CD1c-positive myeloid dendritic cell (primary cell): ENCODE measurements around the gene ADGRG7.

Experiments used
- DNase-seq: peaks from one replicate; pipeline ENCODE4 v3.0.0-alpha.2; 2016; ENCODE audit errors: extremely low spot score

ADGRG7 gene

DNA sequence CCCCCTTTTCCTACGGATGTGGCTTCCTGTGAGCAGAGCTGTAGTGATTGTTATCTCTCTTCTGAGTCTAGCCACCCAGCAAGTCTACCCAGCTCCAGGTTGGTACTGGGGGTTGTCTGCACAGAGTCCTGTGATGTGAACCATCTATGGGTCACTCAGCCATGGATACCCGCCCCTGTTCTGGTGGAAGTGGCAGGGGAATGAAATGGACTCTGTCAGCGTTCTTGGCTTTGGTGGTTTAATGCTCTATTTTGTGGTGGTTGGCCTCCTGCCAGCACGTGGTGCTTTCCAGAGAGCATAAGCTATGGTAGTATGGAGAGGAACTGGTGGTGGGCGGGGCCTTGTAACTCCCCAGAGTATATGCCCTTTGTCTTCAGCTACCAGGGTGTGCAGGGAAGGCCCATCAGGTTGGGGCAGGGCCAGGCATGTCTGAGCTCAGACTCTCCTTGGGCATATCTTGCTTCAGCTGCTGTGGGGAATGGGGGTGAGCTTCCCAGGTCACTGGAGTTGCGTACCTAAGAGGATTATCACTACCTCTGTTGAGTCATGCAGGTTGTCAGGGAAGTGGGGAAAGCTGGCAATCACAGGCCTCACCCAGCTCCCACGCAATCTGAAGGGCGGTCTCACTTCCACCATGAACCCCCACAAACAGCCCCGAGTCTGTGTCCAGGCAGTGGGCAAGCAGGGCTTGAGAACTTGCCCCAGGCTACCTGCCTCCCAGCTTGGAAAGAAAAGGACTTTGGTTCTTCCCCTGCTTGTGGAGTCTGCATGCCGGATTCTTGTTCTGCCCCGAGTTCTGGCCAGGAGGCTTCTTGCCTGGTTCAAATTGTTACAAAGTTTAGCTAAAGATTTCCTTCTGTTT, 9.0 kb upstream of the ADGRG7 start:
- no peak for DNase-seq

DNA sequence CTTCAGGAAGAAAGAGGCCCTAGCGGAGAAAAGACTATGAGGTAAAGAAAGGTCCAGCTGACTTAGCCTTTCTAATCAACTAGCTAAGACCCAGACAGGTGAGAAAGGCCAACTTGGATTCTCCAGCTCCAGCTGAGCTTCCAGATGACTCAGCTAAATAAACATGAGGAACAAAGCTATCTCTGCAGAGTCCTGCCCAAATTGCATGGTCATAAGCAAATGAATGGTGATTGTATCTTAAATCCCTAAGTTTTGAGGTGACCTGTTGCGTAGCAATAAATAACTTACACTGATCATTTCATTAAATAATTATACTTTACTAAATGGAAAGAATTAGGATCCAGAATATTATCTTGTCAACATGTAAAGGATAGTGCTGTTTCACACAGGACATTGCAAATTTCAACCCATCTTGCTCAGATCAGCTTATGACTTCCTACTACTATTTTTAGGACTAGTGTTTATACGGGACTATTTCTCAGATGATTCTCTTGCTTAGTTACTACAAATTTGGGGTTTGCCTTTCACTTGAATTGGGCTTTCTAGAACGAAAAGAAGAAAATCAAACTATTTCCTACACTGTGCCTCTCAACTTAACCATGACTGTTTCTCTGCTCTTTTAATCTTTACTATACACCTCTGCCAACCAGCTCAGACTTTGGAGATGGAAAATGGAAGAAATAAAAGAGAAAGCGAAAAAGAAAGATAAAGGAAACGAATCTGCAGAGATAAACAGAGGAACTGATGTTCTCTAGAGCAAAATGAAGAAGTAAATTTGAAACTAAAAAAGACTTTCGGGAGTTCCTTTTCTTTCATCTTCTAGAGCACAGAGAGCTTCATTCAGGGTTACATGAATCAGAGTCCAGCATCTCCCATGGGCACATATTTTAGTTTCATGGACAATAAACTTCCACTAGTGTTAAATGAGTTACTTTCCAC, 6.6 kb upstream of the ADGRG7 start:
- peak; percentile 18 for DNase-seq

DNA sequence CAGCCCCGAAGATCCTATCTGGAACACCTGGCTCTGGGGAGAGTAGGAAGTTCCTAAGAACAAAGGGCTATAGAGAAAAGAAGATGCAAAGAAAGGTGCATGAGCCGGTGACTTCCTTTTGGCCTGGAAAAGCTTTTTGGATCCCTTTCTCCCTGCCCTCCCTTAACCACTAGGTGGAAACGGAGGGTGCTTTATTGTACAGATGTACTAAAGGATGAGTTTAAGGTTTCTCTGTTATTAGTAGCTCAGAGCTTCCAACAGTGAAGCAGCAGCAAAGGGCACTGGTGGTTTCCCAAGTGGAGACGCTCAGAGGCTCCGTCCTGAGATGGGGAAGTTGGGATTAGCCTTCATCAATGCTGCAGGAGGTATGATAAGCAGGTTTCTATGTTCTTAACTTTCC, 5.9 kb upstream of the ADGRG7 start:
- DNase-seq, result peak; percentile 10

DNA sequence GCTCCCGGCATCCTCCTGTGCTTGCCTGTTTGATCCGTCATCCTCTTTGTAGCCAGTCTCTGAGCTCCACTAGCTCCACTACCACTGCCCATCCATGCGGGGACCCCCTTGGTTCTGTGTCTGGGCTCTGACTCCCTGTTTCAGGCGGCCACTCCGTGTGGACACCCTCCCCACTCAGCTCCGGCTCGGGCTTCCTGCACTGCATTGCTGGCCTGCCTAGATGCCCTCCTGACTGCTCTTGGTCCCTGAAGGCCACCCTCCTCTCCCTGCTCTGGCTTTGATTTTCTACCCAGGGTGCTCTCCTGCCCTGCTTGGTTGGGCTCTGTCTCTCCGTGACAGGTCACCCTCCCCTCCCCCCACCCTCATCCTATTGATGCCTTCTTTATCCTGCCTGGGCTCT, 4.0 kb upstream of the ADGRG7 start:
- no peak for DNase-seq

DNA sequence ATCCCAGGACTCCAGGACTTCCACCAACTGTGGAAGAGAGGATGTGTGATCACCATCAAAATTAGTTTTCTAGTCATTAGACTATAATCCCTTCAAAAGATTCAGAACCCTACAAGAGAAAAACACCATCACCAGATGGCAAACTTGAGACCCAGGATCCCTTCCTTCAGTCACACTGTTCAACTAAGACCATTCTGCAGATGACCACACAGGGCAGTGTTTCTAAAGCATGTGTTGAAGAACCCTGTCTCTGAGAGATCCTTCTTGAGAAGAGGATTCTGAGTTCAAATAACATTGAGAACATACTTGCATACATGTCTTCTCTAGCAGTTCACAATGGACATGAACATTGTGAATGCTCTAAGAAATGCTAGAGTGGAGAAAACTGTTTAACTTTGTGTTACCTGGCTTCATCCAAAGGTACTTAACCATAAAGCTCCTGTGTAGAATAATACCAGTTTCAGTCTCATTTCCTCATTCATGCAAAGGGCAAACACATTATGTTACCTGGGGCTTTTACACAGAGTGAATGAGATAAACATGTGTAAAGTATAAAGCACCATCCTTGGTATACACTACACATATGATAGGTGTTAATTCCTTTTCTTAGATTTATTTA, 2.4 kb upstream of the ADGRG7 start:
- no peak for DNase-seq

DNA sequence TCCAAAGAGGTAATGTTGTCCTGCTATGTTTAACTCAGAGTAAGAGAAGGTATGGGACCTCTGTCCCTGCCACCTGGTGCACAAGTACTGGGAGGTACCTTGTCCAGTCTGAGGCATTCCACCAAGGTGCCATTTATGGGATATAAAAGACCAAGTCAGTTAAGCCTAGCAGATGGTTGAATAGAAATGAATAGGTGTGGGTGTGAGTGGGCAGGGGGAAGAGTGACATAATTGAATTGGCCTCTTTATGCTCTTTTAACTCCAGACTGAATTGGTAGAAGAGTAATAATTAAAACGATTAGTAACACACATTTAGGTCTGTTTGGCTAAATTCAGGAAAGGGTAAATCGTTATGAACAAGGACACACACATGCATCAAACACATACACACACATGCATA, 562 bp downstream of the ADGRG7 start:
- DNase-seq, result no peak

DNA sequence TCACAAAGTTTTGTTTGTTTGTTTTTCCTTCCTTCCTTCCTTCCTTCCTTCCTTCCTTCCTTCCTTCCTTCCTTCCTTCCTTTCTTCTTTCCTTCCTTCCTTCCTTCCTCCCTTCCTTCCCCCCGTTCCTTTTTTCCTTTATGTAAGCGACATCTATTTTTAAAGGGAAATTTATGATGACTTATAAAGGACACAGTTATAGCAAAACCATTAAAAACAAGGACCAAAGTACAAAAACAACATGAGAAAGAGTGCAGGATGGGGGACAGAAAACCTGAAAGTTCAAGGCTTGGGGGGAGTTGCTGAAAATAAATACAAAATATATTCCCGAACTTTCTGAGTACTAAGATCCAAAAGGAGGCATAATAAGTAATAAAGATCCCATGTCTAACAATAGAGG, 1.8 kb downstream of the ADGRG7 start:
- no peak for DNase-seq

DNA sequence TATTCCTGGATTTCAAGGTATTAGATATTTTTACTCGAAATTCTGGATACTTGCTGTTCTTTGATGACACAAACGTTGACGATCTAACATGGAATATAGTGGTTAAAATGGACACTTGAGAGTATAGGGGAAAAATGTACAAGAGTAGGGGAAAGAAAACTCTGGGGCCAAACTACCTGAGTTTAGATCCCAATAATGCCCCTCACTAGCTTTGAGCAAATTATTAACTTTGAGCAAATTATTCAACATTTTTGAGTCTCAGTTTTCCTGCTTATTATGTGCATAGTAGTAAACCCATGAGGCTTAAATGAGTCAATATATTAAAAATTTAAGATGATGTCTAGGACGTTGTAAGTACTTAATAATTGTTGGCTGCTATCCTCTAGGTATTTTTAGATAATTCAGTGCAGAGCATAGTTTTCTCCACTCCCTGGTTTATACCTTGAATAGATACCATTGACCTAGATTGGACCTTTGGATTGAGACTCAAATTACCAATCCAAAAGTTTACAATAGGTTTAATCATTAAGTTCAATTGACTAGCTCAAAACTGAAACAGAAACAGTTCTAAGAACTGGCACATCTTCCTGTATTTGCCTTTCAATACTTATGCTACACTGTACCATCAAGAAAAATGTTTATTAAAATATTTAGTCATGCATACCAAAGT, 4.5 kb downstream of the ADGRG7 start:
- DNase-seq, result no peak

DNA sequence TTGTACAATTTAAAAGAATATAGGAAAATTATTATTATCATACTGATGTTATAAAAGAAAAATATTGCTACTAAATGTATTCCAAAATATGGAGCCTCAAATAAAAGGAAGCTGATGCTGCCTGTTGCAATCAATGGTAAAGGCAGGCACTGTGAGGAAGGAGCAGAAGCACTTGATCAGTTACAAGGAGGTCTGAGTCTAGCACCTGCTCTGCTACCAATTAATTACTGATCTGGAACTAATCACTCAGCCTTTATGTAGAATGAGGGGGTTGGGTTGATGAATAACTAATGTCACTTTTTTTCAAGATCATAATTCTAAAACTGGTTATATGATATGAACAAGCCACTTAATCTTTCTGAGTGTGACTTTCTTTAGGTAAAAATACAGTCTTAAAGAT, 5.5 kb downstream of the ADGRG7 start:
- no peak for DNase-seq

DNA sequence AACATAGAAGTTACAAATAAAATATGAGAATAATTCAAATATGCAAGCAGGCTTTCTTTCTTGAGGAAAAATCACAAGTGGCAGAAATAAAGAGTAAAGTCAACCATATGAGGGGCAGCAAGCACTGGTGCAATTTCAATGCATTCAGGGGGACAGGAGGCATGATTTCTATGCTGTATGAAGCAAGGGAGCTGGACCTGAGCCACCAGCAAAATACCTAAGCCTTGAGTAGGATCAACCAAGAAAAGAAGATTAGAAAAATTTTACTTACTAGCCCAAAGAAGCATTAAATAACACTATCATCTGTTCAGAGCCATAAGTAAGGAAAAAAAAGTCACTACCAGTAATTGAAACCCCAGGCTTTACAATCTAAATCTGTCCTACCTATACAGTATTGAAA, 6.3 kb downstream of the ADGRG7 start:
- no peak for DNase-seq

DNA sequence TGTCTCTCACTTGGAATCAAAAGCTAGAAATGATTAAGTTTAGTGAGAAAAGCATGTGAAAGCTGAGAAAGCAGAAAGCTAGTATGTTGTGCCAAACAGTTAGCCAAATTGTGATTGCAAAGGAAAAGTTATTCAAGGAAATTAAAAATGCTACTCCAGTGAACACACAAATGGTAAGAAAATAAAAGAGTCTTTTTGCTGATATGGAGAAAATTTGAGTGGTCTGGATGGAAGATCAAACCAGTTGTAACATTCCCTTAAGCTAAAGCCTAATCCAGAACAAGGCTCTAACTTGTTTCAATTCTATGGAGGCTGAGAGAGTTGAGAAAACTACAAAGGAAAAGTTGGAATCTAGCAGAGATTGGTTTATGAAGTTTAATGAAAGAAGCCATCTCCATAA, 11.8 kb downstream of the ADGRG7 start:
- DNase-seq, result no peak

DNA sequence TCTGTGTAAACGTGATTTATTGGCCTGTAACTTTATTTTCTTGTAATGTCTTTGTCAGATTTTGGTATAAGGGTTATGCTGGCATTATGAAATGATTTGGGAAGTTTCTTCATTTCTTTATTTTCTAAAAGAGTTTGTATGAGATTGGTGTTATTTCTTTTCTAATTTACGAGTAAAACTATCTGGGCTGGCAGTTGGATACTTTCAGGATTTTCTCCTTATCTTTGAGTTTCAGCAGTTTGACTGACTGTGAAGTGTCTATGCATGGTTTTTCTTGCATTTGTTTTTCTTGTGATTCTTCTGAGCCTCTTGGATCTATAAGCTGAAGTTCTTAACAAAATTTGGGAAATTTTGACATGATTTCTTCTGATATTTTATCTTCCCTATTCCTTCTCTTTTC, 18.1 kb downstream of the ADGRG7 start:
- DNase-seq, result no peak

DNA sequence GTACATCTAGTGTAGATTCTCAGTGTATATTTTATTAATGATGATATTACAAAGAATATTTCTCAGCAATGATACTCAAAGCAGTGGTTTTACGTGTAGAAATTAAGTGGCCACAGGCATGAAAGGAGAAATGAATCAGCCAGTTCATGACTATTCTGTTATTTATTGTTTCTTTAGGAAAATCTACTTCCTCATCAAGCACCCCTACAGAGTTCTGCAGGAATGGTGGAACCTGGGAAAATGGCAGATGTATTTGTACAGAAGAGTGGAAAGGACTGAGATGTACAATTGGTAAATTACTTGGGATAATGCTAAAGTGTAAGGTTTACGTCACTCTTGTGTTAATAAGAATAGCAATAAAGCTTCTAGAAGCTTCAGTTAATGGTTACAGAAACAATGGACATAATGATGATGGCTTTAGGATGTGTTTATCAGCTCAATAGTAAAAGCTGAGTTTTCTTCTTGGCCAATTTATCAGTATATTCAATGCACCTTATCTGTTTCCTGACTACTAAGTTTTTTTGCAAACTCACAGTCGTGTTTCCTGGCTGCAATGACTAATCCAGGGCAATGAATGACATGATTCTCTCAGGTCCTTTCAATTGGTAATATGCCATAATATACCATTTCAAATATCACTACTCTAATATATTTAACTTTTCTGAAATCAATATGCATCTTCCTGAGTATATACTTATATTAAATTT, 20.2 kb downstream of the ADGRG7 start:
- no peak for DNase-seq

DNA sequence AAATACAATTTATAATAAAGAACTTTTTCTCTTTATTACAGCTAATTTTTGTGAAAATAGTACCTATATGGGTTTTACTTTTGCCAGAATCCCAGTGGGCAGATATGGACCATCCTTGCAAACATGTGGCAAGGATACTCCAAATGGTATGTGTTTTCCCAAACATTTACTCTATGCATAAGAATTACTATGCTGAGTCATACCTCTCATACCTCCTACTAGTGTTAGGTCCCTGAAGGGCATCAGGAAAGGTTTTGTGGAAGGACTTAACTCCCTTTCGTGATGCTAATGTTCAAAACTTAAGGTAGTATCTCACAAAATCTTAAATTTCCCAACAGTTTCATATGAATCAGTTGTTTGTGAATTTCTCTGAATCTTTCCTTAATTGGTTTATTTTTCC, 21.3 kb downstream of the ADGRG7 start:
- DNase-seq, result no peak

DNA sequence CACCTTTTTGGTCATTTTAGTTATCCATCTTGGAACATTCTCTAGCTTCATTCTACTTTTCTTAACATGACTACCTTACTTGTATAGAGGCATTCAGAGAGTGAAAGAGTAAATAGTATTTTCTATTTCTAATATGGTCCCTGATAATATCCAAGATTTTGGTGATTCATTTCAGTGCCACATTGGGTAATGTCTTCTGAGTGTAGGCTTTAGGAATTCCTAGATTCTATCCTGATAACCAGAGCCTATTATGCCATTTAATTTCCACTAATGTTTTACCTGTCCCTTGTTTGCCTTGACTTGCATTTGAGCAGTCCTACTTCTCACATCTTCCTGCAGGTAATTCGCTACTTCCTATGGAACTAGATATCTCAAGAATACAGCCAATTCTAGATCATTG, 21.8 kb downstream of the ADGRG7 start:
- no peak for DNase-seq

DNA sequence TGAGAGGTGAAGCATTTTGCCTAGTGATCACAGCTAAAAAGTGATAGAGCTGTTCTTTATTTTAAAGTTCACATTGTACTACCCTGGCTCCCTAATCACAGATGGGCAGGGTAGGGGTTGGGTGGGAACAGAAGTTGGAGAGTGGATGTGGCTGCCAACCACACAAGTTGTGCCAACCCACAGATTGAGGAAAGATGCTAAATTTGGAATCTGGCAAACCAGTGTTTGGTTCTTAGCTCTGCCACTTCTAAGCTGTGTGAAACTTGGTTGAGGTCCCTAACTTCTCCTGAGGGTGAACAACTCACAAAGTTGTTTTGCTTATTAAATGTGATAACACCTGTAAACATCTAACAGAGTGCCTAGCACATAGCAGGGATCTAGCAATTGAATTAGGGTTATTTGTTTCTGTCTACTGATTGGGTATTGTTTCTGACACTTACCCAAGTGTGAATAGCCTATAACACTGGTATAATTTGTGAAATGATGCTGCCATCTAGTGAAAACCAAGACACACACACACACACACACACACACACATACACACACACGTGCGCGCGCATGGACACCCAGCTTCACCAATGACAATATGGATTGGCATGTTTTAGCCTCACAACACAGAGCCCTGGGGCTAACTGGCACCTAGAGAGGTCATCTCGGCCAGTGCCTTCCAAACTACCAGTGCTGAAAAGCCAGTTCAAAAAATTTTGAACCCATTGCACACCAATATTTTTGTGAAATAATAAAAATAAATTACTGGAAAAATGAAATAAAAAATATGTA, 25.3 kb downstream of the ADGRG7 start:
- DNase-seq, result no peak

DNA sequence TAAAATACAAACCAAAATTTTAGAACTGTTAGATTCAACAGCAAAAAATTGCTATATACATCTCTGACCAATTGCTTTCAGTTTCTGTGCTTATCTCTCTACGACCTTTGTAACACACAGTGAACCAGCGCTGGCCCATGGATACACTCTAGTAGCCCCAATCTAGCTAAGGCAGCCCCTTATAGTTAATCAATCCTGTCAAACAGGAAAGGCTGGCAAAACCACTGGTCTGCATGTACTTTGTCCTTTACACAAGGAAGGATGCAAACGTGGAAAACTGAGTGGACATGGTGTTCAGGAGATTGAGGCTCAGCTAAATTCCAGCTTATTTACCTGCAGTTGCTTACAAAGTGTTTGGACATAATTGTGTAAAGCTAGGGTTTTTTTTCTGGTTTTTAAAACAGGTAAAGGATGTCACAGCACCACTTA, 25.9 kb downstream of the ADGRG7 start:
- no peak for DNase-seq

DNA sequence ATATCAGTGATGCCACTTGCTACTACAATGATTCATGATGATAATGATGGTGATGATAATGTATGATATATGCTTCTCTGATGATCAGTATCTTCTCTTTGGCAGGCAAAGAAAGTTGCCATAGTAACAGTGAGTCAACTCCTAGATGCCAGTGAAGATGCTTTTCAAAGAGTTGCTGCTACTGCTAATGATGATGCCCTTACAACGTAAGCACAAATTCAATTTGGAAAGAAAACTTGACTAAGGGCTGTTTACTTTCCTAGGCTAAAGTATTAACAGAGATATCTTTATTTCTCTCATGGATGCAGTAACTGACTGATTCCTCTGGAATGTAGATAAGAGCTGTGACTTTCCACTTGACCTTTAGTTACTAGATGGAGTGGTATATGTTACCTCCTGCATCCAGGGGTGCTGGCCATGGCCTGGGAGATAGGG, 27.8 kb downstream of the ADGRG7 start:
- no peak for DNase-seq

DNA sequence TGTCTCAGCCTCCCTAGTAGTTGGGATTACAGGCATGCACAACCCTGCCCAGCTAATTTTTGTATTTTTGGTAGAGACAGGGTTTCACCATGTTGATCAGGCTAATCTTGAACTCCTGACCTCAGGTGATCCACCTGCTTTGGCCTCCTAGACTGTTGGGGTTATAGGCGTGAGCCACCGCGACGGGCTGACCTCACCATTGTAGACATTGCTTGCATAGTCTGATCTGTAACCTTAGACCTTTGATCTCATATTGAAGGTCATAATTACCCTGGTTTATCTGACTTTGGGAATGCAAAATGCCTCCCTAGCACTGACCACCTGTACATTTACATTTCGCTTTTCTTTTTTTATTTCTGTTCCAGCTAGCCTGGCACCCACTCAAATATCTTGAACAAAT, 31.2 kb downstream of the ADGRG7 start:
- no peak for DNase-seq

DNA sequence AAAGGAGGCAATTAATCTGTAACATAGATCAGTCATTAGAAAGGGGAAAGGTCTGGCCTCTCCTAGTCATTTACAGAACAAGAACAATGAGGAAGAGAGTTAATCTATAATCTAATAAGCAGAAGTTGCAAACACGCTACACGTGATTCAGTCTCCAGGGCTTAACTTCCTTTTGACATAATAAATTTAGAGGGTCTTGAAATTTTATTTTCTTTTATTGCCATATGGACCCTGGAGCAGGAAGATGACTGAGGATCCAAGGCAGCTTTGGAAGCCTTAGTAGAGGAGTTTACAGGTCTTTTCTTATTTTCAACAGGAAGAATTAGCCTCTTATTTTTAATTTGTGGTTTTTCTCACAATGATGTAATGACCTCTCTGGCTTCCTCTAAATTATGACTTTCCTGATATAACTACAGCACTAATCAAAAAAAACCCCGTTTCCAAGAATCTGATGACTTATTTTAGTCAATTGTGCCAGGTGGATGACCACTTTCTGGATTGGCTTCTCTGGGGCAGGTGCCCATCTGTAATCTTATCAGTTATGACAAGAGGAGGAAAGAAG, 32.2 kb downstream of the ADGRG7 start:
- DNase-seq, result peak; percentile 24
